ENCODE results near the gene PLBD2.

DNA sequence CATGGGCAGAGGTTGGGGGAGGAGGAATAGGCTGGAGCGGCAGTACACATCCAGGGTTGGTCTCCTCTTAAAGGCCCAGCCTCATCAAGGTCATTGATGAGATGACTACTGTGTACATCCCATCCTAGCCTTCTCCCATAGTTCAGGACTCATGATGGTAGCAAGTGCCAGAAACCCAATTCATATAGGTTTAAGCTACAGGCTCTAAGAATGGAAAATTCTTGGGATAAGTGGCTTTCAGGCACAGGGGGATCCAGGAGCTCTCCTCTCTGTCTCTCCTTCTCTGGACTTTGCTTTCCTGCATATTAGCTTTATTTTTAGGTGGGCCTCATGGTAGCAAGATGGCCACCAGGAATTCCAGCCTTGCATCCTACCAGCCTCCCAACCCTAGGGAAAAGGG is 70.1 kb downstream of the PLBD2 start:
- TF ChIP-seq, protein P1, sequence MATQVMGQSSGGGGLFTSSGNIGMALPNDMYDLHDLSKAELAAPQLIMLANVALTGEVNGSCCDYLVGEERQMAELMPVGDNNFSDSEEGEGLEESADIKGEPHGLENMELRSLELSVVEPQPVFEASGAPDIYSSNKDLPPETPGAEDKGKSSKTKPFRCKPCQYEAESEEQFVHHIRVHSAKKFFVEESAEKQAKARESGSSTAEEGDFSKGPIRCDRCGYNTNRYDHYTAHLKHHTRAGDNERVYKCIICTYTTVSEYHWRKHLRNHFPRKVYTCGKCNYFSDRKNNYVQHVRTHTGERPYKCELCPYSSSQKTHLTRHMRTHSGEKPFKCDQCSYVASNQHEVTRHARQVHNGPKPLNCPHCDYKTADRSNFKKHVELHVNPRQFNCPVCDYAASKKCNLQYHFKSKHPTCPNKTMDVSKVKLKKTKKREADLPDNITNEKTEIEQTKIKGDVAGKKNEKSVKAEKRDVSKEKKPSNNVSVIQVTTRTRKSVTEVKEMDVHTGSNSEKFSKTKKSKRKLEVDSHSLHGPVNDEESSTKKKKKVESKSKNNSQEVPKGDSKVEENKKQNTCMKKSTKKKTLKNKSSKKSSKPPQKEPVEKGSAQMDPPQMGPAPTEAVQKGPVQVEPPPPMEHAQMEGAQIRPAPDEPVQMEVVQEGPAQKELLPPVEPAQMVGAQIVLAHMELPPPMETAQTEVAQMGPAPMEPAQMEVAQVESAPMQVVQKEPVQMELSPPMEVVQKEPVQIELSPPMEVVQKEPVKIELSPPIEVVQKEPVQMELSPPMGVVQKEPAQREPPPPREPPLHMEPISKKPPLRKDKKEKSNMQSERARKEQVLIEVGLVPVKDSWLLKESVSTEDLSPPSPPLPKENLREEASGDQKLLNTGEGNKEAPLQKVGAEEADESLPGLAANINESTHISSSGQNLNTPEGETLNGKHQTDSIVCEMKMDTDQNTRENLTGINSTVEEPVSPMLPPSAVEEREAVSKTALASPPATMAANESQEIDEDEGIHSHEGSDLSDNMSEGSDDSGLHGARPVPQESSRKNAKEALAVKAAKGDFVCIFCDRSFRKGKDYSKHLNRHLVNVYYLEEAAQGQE (IDR thresholded peaks at IDR 0.05) = no peak
- TF ChIP-seq RAD21 (IDR thresholded peaks at IDR 0.05) (no peak), YY1 (IDR thresholded peaks at IDR 0.05) (no peak), JUND (IDR thresholded peaks at IDR 0.05) (no peak), TAF1 (conservative IDR thresholded peaks at IDR 0.05) (no peak), SP1 (IDR thresholded peaks at IDR 0.05) (no peak)
- TF ChIP-seq, protein P2, sequence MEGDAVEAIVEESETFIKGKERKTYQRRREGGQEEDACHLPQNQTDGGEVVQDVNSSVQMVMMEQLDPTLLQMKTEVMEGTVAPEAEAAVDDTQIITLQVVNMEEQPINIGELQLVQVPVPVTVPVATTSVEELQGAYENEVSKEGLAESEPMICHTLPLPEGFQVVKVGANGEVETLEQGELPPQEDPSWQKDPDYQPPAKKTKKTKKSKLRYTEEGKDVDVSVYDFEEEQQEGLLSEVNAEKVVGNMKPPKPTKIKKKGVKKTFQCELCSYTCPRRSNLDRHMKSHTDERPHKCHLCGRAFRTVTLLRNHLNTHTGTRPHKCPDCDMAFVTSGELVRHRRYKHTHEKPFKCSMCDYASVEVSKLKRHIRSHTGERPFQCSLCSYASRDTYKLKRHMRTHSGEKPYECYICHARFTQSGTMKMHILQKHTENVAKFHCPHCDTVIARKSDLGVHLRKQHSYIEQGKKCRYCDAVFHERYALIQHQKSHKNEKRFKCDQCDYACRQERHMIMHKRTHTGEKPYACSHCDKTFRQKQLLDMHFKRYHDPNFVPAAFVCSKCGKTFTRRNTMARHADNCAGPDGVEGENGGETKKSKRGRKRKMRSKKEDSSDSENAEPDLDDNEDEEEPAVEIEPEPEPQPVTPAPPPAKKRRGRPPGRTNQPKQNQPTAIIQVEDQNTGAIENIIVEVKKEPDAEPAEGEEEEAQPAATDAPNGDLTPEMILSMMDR (IDR thresholded peaks at IDR 0.05; ENCODE audit: low read depth, low read length, missing input control) = no peak
- TF ChIP-seq, protein P3, sequence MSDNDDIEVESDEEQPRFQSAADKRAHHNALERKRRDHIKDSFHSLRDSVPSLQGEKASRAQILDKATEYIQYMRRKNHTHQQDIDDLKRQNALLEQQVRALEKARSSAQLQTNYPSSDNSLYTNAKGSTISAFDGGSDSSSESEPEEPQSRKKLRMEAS (IDR thresholded peaks at IDR 0.05) = no peak
